Esophagus squamous epithelium (tissue), 4 donors: ENCODE measurements around the gene MOB3C.

ENCODE experiments used
- CTCF ChIP-seq, 6 experiments: fragments of 450-650 bp in 4 of 6; fragments of 200-600 bp in 2 of 6; sonication (generic) in 2 of 6; IDR thresholded peaks; one replicate each; pipeline ENCODE4 v1.5.1; 2016 to 2019; ENCODE audit warnings: antibody characterized with exemption in 6 of 6, mild to moderate bottlenecking in 4 of 6, moderate library complexity in 4 of 6
- POLR2A ChIP-seq, 4 donors: fragments of 450-650 bp; IDR thresholded peaks; one replicate each; pipeline ENCODE4 v1.6.1; 2017; ENCODE audit warnings: antibody characterized with exemption in 4 of 4, mild to moderate bottlenecking in 4 of 4, moderate library complexity in 3 of 4

GRCh38 chr1:46582972-46583371 is 33.6 kb downstream of the MOB3C start:
- no peak for TF ChIP-seq CTCF (IDR thresholded peaks at IDR 0.05)
- no peak for TF ChIP-seq POLR2A (IDR thresholded peaks at IDR 0.05)
